SK-N-MC (cell line): ENCODE measurements around the gene IFFO2.

Experiments used
- EZH2 ChIP-seq: fragments of 200-600 bp; sonication (generic); IDR thresholded peaks from one replicate; pipeline ENCODE4 v1.6.1; 2017; ENCODE audit warnings: antibody characterized with exemption
- POLR2AphosphoS5 ChIP-seq: IDR thresholded peaks from 2 replicates; pipeline ENCODE4 v1.6.1; 2012; ENCODE audit warnings: mild to moderate bottlenecking, low read depth, low read length, borderline replicate concordance

GRCh38 chr1:18928985-18929384 is 27.5 kb downstream of the IFFO2 start:
- no peak for TF ChIP-seq EZH2
- TF ChIP-seq POLR2AphosphoS5: no peak
